ENCODE results near the gene SEMA7A.

The SEMA7A gene

DNA sequence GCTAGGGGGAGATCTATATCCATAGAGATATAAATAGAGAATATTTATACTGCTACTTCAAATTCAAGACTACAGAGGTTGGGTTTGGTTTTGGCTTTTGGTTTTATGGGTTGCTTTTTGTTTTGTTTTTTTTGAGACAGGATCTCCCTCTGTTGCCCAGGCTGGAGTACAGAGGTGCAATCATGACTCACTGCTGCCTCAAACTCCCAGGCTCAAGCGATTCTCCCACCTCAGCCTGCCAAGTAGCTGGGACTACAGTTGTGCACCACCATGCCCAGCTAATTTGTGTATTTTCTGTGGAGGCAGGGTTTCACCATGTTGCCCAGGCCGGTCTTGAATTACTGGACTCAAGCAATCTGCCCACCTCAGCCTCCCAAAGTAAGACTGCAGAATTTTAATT, 31.1 kb upstream of the SEMA7A start:
- H3K4me3 ChIP-seq (ENCODE audit: low read length), result no peak overlapping the region
- TF ChIP-seq, protein P1, sequence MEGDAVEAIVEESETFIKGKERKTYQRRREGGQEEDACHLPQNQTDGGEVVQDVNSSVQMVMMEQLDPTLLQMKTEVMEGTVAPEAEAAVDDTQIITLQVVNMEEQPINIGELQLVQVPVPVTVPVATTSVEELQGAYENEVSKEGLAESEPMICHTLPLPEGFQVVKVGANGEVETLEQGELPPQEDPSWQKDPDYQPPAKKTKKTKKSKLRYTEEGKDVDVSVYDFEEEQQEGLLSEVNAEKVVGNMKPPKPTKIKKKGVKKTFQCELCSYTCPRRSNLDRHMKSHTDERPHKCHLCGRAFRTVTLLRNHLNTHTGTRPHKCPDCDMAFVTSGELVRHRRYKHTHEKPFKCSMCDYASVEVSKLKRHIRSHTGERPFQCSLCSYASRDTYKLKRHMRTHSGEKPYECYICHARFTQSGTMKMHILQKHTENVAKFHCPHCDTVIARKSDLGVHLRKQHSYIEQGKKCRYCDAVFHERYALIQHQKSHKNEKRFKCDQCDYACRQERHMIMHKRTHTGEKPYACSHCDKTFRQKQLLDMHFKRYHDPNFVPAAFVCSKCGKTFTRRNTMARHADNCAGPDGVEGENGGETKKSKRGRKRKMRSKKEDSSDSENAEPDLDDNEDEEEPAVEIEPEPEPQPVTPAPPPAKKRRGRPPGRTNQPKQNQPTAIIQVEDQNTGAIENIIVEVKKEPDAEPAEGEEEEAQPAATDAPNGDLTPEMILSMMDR (IDR thresholded peaks at IDR 0.05; ENCODE audit: low read depth, low read length, poor library complexity, severe bottlenecking), result no peak
- TF ChIP-seq EZH2phosphoT487 (IDR thresholded peaks at IDR 0.05; ENCODE audit: borderline replicate concordance, low read length), result no peak
- no peaks in the 10 kb centered on the region for H3K9me3 ChIP-seq (ENCODE audit: control insufficient read depth, insufficient read depth, low read length)
- H4K20me1 ChIP-seq (ENCODE audit: control insufficient read depth, insufficient read depth, low read depth, low read length), result no peaks in the 10 kb centered on the region
- no peaks in the 10 kb centered on the region for H3K36me3 ChIP-seq (ENCODE audit: control insufficient read depth, low read length)
- H3K9me2 ChIP-seq (replicated peaks; ENCODE audit: control insufficient read depth, low read length), result no peaks in the 10 kb centered on the region
- peak overlapping the region; percentile 59 for H3K4me2 ChIP-seq (ENCODE audit: low read length)
- peaks cover 25% of the 10 kb centered on the region for H3K79me2 ChIP-seq (ENCODE audit: control insufficient read depth, low read length)
- 0 out of 2 replicates have a peak, but pooled peaks cover 3% of the 10 kb centered on the region for H3F3A ChIP-seq (ENCODE audit: control insufficient read depth, insufficient read depth)
- H3K4me1 ChIP-seq (ENCODE audit: control insufficient read depth, low read length), result peaks cover 31% of the 10 kb centered on the region
- H3K27me3 ChIP-seq (ENCODE audit: control insufficient read depth, low read length), result no peaks in the 10 kb centered on the region
- no peak overlapping the region for H3K27ac ChIP-seq (ENCODE audit: low read depth, low read length)

DNA sequence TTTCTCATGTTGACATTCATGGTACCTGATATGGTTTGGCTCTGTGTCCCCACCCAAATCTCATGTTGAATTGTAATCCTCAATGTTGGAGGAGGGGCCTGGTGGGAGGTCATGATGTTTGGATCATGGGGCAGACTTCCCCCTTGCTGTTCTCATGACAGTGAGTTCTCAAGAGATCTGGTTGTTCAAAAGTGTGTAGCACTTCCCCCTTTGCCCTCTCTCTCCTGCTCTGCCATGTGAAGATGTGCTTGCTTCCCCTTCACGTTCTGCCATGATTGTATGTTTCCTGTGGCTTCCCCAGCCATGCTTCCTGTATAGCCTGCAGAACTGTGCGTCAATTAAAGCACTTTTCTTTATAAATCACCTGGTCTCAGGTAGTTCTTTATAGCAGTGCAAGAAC, 30.5 kb upstream of the SEMA7A start:
- H3F3A ChIP-seq (ENCODE audit: control insufficient read depth, insufficient read depth), result 0 out of 2 replicates have a peak, but pooled peaks cover 3% of the 10 kb centered on the region
- H3K9me2 ChIP-seq (replicated peaks; ENCODE audit: control insufficient read depth, low read length), result no peaks in the 10 kb centered on the region
- no peaks in the 10 kb centered on the region for H3K36me3 ChIP-seq (ENCODE audit: control insufficient read depth, low read length)
- peaks cover 32% of the 10 kb centered on the region for H3K4me1 ChIP-seq (ENCODE audit: control insufficient read depth, low read length)
- peak overlapping the region; percentile 59 for H3K4me2 ChIP-seq (ENCODE audit: low read length)
- no peak overlapping the region for H3K27ac ChIP-seq (ENCODE audit: low read depth, low read length)
- TF ChIP-seq, protein P1 (IDR thresholded peaks at IDR 0.05; ENCODE audit: low read depth, low read length, poor library complexity, severe bottlenecking), result no peak
- TF ChIP-seq EZH2phosphoT487 (IDR thresholded peaks at IDR 0.05; ENCODE audit: borderline replicate concordance, low read length), result no peak
- H4K20me1 ChIP-seq (ENCODE audit: control insufficient read depth, insufficient read depth, low read depth, low read length), result no peaks in the 10 kb centered on the region
- no peaks in the 10 kb centered on the region for H3K27me3 ChIP-seq (ENCODE audit: control insufficient read depth, low read length)
- H3K9me3 ChIP-seq (ENCODE audit: control insufficient read depth, insufficient read depth, low read length), result no peaks in the 10 kb centered on the region
- peaks cover 25% of the 10 kb centered on the region for H3K79me2 ChIP-seq (ENCODE audit: control insufficient read depth, low read length)
- peak overlapping the region; percentile 32 for H3K4me3 ChIP-seq (ENCODE audit: low read length)

DNA sequence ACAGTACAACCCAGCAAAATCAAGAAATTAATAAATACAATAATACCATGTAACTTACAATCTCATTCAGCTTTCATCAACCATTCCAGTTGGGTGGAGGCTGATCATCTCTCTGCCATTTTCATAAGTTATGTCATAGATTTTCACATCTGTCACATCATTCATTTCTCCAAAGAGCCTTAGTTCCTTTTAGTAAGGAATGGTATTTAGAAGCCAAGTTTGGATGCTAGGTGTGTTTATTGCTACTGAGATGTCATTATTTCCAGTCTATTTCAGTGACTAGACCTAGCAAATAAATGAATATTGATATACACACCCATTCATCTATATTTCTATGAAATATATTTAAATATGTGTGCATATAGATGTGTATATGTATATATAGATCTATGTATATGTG, 29.9 kb upstream of the SEMA7A start:
- Histone ChIP-seq H3K4me3 (ENCODE audit: low read length) (peak overlapping the region; percentile 87), H3K36me3 (ENCODE audit: control insufficient read depth, low read length) (no peaks in the 10 kb centered on the region), H3K4me1 (ENCODE audit: control insufficient read depth, low read length) (peaks cover 32% of the 10 kb centered on the region), H3K9me3 (ENCODE audit: control insufficient read depth, insufficient read depth, low read length) (no peaks in the 10 kb centered on the region), H3K4me2 (ENCODE audit: low read length) (peak overlapping the region; percentile 59), H3F3A (ENCODE audit: control insufficient read depth, insufficient read depth) (0 out of 2 replicates have a peak, but pooled peaks cover 3% of the 10 kb centered on the region), H3K27me3 (ENCODE audit: control insufficient read depth, low read length) (no peaks in the 10 kb centered on the region), H4K20me1 (ENCODE audit: control insufficient read depth, insufficient read depth, low read depth, low read length) (no peaks in the 10 kb centered on the region), H3K27ac (ENCODE audit: low read depth, low read length) (no peak overlapping the region), H3K9me2 (replicated peaks; ENCODE audit: control insufficient read depth, low read length) (no peaks in the 10 kb centered on the region), H3K79me2 (ENCODE audit: control insufficient read depth, low read length) (peaks cover 25% of the 10 kb centered on the region)
- TF ChIP-seq, protein P1 (IDR thresholded peaks at IDR 0.05; ENCODE audit: low read depth, low read length, poor library complexity, severe bottlenecking), result no peak
- TF ChIP-seq EZH2phosphoT487 (IDR thresholded peaks at IDR 0.05; ENCODE audit: borderline replicate concordance, low read length), result no peak
